Natural killer cell treated with Interleukin-12 subunit alpha and Interleukin-12 subunit beta and Interleukin-15 and Interleukin-18, amount 100 ng/mL, for 72 hours (primary cell): ENCODE data around the gene SS18L1. TPM values are rescaled to one million over a fixed set of nuclear protein-coding genes. Genes with fewer than 3 reads are reported as not detected.

Experiments
- ATAC-seq, 2 donors: fragments of 150-1000 bp; cut with Tn5 transposase in 1 of 2; sonication (Bioruptor Pico), chemical (Tn5 transposase) in 1 of 2; 2 replicates each; pipeline ENCODE4 v1.10.0; 2021
- DNase-seq: peaks from one replicate; pipeline ENCODE4 v3.0.0; 2022; ENCODE audit warnings: low spot score
- H3K27ac Mint-ChIP-seq, 2 donors: 1 replicate in 1 of 2; 2 replicates in 1 of 2; pipeline ENCODE4 v1.8.0; 2022; ENCODE audit warnings: mixed read lengths in 2 of 2, mild to moderate bottlenecking in 1 of 2, moderate library complexity in 1 of 2
- H3K27me3 Mint-ChIP-seq, 2 donors: 1 replicate in 1 of 2; 2 replicates in 1 of 2; pipeline ENCODE4 v1.8.0; 2022; ENCODE audit warnings: mixed read lengths in 2 of 2
- H3K36me3 Mint-ChIP-seq: one replicate; pipeline ENCODE4 v1.8.0; 2022; ENCODE audit warnings: mixed read lengths
- H3K4me1 Mint-ChIP-seq, 2 donors: 1 replicate in 1 of 2; 2 replicates in 1 of 2; pipeline ENCODE4 v1.8.0; 2022; ENCODE audit warnings: low read depth in 2 of 2, mixed read lengths in 2 of 2, mild to moderate bottlenecking in 1 of 2
- H3K4me3 Mint-ChIP-seq: one replicate; pipeline ENCODE4 v1.8.0; 2022; ENCODE audit warnings: mixed read lengths
- H3K9me3 Mint-ChIP-seq: 2 replicates; pipeline ENCODE4 v1.8.0; 2022; ENCODE audit warnings: mixed read lengths
- total RNA-seq, 2 donors: library from RNA; stranded (reverse); gene quantifications; one replicate each; pipeline ENCODE4 v1.2.3, GENCODE V29; 2022

SS18L1 gene
- total RNA-seq, 2 donors from 2014 or later = 21.2 to 45.0 TPM

- Mint-ChIP-seq H3K27ac (no peak overlapping the region), H3K4me3 (no peak overlapping the region), H3K27me3 (peaks cover 19 to 23% of the 10 kb centered on the region in 2 donors), H3K9me3 (no peaks in the 10 kb centered on the region), H3K36me3 (no peaks in the 10 kb centered on the region), H3K4me1 (peaks cover 0 to 5% of the 10 kb centered on the region in 2 donors)
- no peak for ATAC-seq
- DNase-seq = no peak
Measured at GRCh38 chr20:62220666-62221568, 77.3 kb downstream of the SS18L1 start.

- Mint-ChIP-seq H3K27ac (no peak overlapping the region), H3K4me3 (no peak overlapping the region), H3K36me3 (no peaks in the 10 kb centered on the region), H3K27me3 (peaks cover 22 to 26% of the 10 kb centered on the region in 2 donors), H3K9me3 (no peaks in the 10 kb centered on the region), H3K4me1 (peaks cover 0 to 5% of the 10 kb centered on the region in 2 donors)
- ATAC-seq = no peak
- no peak for DNase-seq
Measured at GRCh38 chr20:62222266-62222850, 78.8 kb downstream of the SS18L1 start.

GRCh38 chr20:62222972-62223371 is 79.4 kb downstream of the SS18L1 start:
- Mint-ChIP-seq H3K27me3 (peaks cover 22 to 26% of the 10 kb centered on the region in 2 donors), H3K9me3 (no peaks in the 10 kb centered on the region), H3K4me3 (no peak overlapping the region), H3K36me3 (no peaks in the 10 kb centered on the region), H3K4me1 (peaks cover 0 to 5% of the 10 kb centered on the region in 2 donors), H3K27ac (no peak overlapping the region)
- DNase-seq (no peak), ATAC-seq (no peak)

GRCh38 chr20:62223571-62223970 is 80.0 kb downstream of the SS18L1 start:
- H3K9me3 Mint-ChIP-seq = no peaks in the 10 kb centered on the region
- no peak for DNase-seq

GRCh38 chr20:62224113-62224855 is 80.7 kb downstream of the SS18L1 start:
- H3K36me3 Mint-ChIP-seq = no peaks in the 10 kb centered on the region
- DNase-seq = no peak
- H3K4me3 Mint-ChIP-seq = no peak overlapping the region
- peaks cover 18 to 26% of the 10 kb centered on the region in 2 donors for H3K27me3 Mint-ChIP-seq
- H3K4me1 Mint-ChIP-seq = peaks cover 0 to 3% of the 10 kb centered on the region in 2 donors
- ATAC-seq = no peak
- H3K27ac Mint-ChIP-seq = no peak overlapping the region
- no peaks in the 10 kb centered on the region for H3K9me3 Mint-ChIP-seq

More at GRCh38 chr20:62223571-62223970, 80.0 kb downstream of the SS18L1 start:
- no peak for ATAC-seq
- Mint-ChIP-seq H3K4me3 (no peak overlapping the region), H3K27ac (no peak overlapping the region), H3K27me3 (peaks cover 22 to 26% of the 10 kb centered on the region in 2 donors), H3K4me1 (peaks cover 0 to 5% of the 10 kb centered on the region in 2 donors), H3K36me3 (no peaks in the 10 kb centered on the region)

- H3K4me1 Mint-ChIP-seq = peaks cover 0 to 3% of the 10 kb centered on the region in 2 donors
- no peak overlapping the region for H3K27ac Mint-ChIP-seq
- no peak overlapping the region for H3K4me3 Mint-ChIP-seq
- no peak for DNase-seq
- no peaks in the 10 kb centered on the region for H3K9me3 Mint-ChIP-seq
- H3K27me3 Mint-ChIP-seq = peaks cover 18 to 26% of the 10 kb centered on the region in 2 donors
- ATAC-seq = no peak
- no peaks in the 10 kb centered on the region for H3K36me3 Mint-ChIP-seq
Measured at GRCh38 chr20:62225026-62225425, 81.5 kb downstream of the SS18L1 start.

- DNase-seq (no peak), ATAC-seq (no peak)
- Mint-ChIP-seq H3K36me3 (no peaks in the 10 kb centered on the region), H3K9me3 (no peaks in the 10 kb centered on the region), H3K4me1 (peaks cover 0 to 1% of the 10 kb centered on the region in 2 donors), H3K4me3 (no peak overlapping the region), H3K27me3 (peaks cover 17 to 23% of the 10 kb centered on the region in 2 donors), H3K27ac (no peak overlapping the region)
Measured at GRCh38 chr20:62225820-62226635, 82.5 kb downstream of the SS18L1 start.

- ATAC-seq (peak in 1 of 2 donors; percentile 13), DNase-seq (no peak)
- no peaks in the 10 kb centered on the region for H3K36me3 Mint-ChIP-seq
- H3K27ac Mint-ChIP-seq = no peak overlapping the region
- no peaks in the 10 kb centered on the region for H3K4me1 Mint-ChIP-seq
- H3K4me3 Mint-ChIP-seq = no peak overlapping the region
- peaks cover 13 to 17% of the 10 kb centered on the region in 2 donors for H3K27me3 Mint-ChIP-seq
- H3K9me3 Mint-ChIP-seq = no peaks in the 10 kb centered on the region
Measured at GRCh38 chr20:62226707-62227590, 83.4 kb downstream of the SS18L1 start.

- H3K4me1 Mint-ChIP-seq = no peaks in the 10 kb centered on the region
- no peaks in the 10 kb centered on the region for H3K36me3 Mint-ChIP-seq
- no peaks in the 10 kb centered on the region for H3K9me3 Mint-ChIP-seq
- DNase-seq (no peak), ATAC-seq (no peak)
- H3K27ac Mint-ChIP-seq = no peak overlapping the region
- peaks cover 13 to 17% of the 10 kb centered on the region in 2 donors for H3K27me3 Mint-ChIP-seq
- no peak overlapping the region for H3K4me3 Mint-ChIP-seq
Measured at GRCh38 chr20:62227591-62227976, 84.0 kb downstream of the SS18L1 start.

- no peaks in the 10 kb centered on the region for H3K36me3 Mint-ChIP-seq
- H3K9me3 Mint-ChIP-seq = no peaks in the 10 kb centered on the region
- DNase-seq = no peak
- ATAC-seq = no peak
- no peaks in the 10 kb centered on the region for H3K4me1 Mint-ChIP-seq
- no peak overlapping the region for H3K27ac Mint-ChIP-seq
- peaks cover 10 to 17% of the 10 kb centered on the region in 2 donors for H3K27me3 Mint-ChIP-seq
- no peak overlapping the region for H3K4me3 Mint-ChIP-seq
Measured at GRCh38 chr20:62227977-62228958, 84.7 kb downstream of the SS18L1 start.

GRCh38 chr20:62228982-62229545 is 85.5 kb downstream of the SS18L1 start:
- no peaks in the 10 kb centered on the region for H3K36me3 Mint-ChIP-seq

More at GRCh38 chr20:62228982-62229545, 85.5 kb downstream of the SS18L1 start:
- no peak for ATAC-seq
- H3K27ac Mint-ChIP-seq = no peak overlapping the region
- no peak for DNase-seq
- no peak overlapping the region for H3K4me3 Mint-ChIP-seq
- peaks cover 10 to 17% of the 10 kb centered on the region in 2 donors for H3K27me3 Mint-ChIP-seq
- H3K9me3 Mint-ChIP-seq = no peaks in the 10 kb centered on the region
- no peaks in the 10 kb centered on the region for H3K4me1 Mint-ChIP-seq
